ENCODE data around the gene KIF2A. TPM values are rescaled to one million over a fixed set of nuclear protein-coding genes. Genes with fewer than 3 reads are reported as not detected.

KIF2A gene
- total and polyA plus RNA-seq, 2 of the 13 experiments (the other 11 are each of a cell fraction or from before 2014, with no cell fraction given), result 8.5 to 19.2 TPM

GRCh38 chr5:62305715-62306322 lies at the start of gene KIF2A (continued):
- peak; percentile 88 for TF ChIP-seq E2F1 (CRISPR knock-in tag; IDR thresholded peaks at IDR 0.05)
- TF ChIP-seq ZNF567 (CRISPR knock-in tag; IDR thresholded peaks at IDR 0.05; ENCODE audit: borderline replicate concordance), result peak; percentile 83; the same call in 1 of the 2 replicates
- TF ChIP-seq MTF2 (CRISPR knock-in tag; IDR thresholded peaks at IDR 0.05; ENCODE audit: borderline replicate concordance), result no peak
- no peak for TF ChIP-seq ZNF180 (CRISPR knock-in tag; IDR thresholded peaks at IDR 0.05; ENCODE audit: borderline replicate concordance, low read depth)
- no peak; the same call in 1 of the 2 replicates for TF ChIP-seq HMG20A (CRISPR knock-in tag; IDR thresholded peaks at IDR 0.05; ENCODE audit: borderline replicate concordance)
- no peak for TF ChIP-seq FUBP1 (CRISPR knock-in tag; IDR thresholded peaks at IDR 0.05; ENCODE audit: borderline replicate concordance)
- no peak for TF ChIP-seq PAX8 (CRISPR knock-in tag; IDR thresholded peaks at IDR 0.05; ENCODE audit: borderline replicate concordance)
- TF ChIP-seq BRF2 (CRISPR knock-in tag; IDR thresholded peaks at IDR 0.05), result peak; percentile 87
- 0 out of 2 replicates have a peak, but pooled peaks have one; percentile 75 for TF ChIP-seq ZNF138 (CRISPR knock-in tag; IDR thresholded peaks at IDR 0.05; ENCODE audit: low read depth)
- peak; percentile 83 for TF ChIP-seq ZBTB7B (CRISPR knock-in tag; IDR thresholded peaks at IDR 0.05)
- TF ChIP-seq ZNF792 (CRISPR knock-in tag; IDR thresholded peaks at IDR 0.05), result peak; percentile 95
- TF ChIP-seq THRA (CRISPR knock-in tag; IDR thresholded peaks at IDR 0.05; ENCODE audit: borderline replicate concordance), result peak; percentile 33; the same call in 1 of the 2 replicates
- TF ChIP-seq SMARCE1 (IDR thresholded peaks at IDR 0.05; ENCODE audit: borderline replicate concordance), result no peak
- TF ChIP-seq PHB2 (IDR thresholded peaks at IDR 0.05; ENCODE audit: partially characterized antibody), result no peak
- no peak for TF ChIP-seq U2AF2 (IDR thresholded peaks at IDR 0.05; ENCODE audit: low read depth, low read length)
- TF ChIP-seq E2F2 (CRISPR knock-in tag; IDR thresholded peaks at IDR 0.05; ENCODE audit: borderline replicate concordance), result 0 out of 2 replicates have a peak, but pooled peaks have one; percentile 30
- TF ChIP-seq ZBTB7A (CRISPR knock-in tag; IDR thresholded peaks at IDR 0.05), result no peak
- TF ChIP-seq POLR2G (IDR thresholded peaks at IDR 0.05; ENCODE audit: low read depth, low read length), result peak; percentile 61
- no peak for TF ChIP-seq TRIM22 (IDR thresholded peaks at IDR 0.05)
- TF ChIP-seq ZNF747 (CRISPR knock-in tag; IDR thresholded peaks at IDR 0.05; ENCODE audit: borderline replicate concordance), result no peak
